ENCODE results near the gene GNG12.

DNA sequence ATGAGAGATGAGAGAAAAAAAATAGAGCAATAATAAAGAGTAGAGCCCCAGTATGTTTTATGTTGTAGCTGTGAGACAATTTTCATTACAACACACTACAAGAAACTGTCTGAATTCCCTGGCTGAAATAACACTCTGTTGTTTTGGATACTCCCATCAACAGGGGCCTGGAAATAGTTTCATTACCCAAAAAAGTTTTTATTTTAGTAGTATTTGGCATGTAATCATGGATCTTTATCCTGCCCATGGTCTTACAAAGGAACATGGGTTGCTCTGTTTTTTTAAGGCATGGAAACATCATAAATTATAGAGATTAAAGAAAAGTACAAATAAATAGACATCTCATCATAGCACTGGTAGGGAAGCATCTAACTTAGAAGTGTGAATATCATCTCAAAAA, 56.3 kb downstream of the GNG12 start:
- no peak for TF ChIP-seq POLR2A (IDR thresholded peaks at IDR 0.05)
- TF ChIP-seq, protein P1, sequence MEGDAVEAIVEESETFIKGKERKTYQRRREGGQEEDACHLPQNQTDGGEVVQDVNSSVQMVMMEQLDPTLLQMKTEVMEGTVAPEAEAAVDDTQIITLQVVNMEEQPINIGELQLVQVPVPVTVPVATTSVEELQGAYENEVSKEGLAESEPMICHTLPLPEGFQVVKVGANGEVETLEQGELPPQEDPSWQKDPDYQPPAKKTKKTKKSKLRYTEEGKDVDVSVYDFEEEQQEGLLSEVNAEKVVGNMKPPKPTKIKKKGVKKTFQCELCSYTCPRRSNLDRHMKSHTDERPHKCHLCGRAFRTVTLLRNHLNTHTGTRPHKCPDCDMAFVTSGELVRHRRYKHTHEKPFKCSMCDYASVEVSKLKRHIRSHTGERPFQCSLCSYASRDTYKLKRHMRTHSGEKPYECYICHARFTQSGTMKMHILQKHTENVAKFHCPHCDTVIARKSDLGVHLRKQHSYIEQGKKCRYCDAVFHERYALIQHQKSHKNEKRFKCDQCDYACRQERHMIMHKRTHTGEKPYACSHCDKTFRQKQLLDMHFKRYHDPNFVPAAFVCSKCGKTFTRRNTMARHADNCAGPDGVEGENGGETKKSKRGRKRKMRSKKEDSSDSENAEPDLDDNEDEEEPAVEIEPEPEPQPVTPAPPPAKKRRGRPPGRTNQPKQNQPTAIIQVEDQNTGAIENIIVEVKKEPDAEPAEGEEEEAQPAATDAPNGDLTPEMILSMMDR (IDR thresholded peaks at IDR 0.05): no peak
- TF ChIP-seq EP300 (IDR thresholded peaks at IDR 0.05): no peak
- no peak for TF ChIP-seq POLR2AphosphoS5 (IDR thresholded peaks at IDR 0.05)
